ENCODE measurements around the gene FLVCR2.

Gene FLVCR2

DNA sequence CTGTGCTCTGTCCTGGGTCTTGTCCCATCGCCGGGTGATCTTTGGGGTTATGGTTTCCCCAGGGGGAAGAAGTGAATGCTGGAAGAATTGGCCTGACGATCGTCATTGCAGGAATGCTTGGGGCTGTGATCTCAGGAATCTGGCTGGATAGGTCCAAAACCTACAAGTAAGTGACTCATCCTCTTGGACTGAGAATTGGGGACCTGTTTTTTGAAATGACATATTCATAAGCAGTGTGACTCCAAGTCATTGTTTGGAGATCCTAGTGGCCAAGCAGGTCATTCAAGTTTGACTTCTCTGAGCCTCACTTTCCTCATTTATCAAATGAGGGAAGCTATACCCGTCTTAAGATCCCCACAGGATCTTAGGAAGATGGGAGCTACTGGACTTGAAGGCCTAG lies 56.4 kb downstream of the FLVCR2 start:
- DNase-seq, result no peak

GRCh38 chr14:75636100-75636692 lies 57.8 kb downstream of the FLVCR2 start:
- no peak for DNase-seq

- DNase-seq, result no peak
Observed at GRCh38 chr14:75640876-75641275, 62.5 kb downstream of the FLVCR2 start.

DNA sequence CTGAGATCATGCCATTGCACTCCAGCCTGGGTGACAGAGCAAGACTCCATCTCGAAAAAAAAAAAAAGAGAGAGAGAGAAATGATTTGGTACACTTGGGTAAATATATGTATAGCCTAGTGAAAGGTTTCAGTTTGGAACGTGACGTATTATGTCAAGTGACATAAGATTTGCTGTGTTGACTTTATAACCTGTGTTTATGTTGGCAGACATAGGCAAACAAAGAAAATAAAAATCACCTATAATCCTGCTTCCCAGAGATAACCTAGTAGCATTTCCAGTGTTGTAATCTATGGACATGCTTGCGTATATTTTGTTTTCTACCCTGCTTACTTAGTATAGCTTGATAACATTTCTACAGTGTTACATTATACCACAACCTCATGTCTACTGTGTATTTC lies 65.6 kb downstream of the FLVCR2 start:
- DNase-seq, result no peak

- no peak for DNase-seq
Observed at GRCh38 chr14:75645056-75645455, 66.6 kb downstream of the FLVCR2 start.

DNA sequence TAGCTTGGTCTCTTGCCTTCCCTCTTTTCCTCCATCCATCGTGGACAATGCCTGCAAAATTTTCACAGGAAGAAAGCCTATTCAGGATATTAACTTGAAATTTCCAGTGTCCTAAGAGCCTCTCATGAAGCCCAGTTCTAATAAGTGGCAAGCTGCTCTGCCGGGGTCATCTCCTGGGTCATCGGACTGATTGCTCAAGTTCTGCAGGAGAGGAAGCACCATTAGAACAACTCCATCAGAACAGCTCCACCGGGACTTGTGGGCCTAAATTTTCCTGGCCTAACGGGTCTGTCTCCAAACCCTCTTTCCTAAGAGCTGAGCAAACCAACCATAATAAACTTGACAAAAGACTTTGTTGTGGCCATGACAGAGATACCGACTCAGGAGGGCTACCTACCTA lies 68.3 kb downstream of the FLVCR2 start:
- DNase-seq, result no peak

- DNase-seq, result no peak
Observed at GRCh38 chr14:75647640-75648039, 69.2 kb downstream of the FLVCR2 start.

DNA sequence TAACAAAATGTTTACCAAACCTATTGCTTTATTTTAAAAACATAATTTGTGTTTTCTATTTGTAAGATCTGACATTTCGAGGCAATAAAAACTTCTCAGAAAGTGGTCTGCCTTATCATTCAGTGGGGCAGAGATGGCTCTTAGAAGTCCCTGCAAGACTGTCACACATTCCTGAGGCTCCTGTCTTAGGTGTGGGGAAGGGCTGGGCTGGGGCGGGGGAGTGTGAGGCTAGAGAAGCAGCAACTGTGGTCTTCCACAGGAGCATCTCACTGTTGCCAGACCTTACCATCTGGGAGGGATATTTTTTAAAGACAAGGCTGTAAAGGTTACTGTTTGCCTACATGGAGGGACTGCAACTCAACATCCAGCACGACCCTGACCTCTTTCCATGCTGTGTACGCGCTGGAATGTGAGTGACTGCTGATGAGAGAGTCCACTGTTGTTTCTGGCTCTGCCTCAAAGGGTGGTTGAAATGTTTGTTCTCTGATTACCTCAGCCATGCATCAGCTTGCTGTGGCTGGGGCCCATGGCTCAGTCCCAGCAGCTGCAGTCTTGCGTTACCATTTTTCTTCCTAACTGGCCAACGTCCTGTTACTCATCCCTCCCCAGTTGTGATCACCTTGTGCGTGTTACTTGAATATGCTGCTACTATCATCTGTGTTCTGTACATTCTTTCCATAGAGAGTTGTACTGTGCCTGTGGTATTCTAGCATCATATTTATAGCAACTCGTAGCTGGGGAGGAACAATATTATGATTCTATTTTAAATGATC lies 69.8 kb downstream of the FLVCR2 start:
- no peak for DNase-seq

DNA sequence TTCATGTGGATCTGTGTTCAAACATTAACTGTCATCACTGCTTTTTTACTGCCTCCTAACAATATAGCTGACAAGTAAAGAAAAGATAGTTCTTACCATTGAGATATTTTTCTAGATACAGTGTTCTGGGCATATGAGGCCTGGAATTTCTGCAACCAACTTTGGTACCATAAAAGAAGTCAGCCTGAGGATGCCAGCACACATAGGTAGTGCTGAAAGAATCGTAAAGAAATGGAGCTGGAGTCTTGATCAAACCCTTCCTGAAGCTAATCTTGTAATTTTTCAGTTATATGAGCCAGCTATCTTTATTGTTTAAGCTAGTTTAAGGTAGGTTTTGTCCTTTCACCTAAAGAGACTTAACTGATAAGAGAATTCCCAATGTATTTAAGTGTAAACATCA lies 70.9 kb downstream of the FLVCR2 start:
- no peak for DNase-seq

GRCh38 chr14:75649773-75650172 lies 71.4 kb downstream of the FLVCR2 start:
- DNase-seq, result no peak

GRCh38 chr14:75650253-75651058 lies 72.0 kb downstream of the FLVCR2 start:
- no peak for DNase-seq

DNA sequence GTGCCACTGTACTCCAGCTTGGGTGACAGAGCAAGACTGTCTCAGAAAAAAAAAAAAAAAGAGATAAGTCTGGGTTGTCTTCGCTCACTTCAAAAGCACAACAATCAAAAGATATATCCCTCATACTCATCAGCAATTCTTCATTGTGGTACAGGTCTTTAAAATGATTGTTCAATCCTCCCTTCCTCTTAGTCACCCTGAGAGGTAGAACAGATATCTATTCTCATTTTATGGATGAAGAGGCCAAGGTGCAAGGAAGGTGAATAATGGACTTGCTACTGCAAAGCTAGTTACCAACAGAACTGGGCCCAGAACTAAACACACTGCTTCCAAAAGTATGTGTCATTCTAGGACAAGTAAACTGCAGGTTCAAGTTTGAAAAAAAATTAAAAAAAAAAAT lies 75.1 kb downstream of the FLVCR2 start:
- DNase-seq, result no peak

GRCh38 chr14:75654127-75654732 lies 75.8 kb downstream of the FLVCR2 start:
- DNase-seq, result peak; percentile 25

DNA sequence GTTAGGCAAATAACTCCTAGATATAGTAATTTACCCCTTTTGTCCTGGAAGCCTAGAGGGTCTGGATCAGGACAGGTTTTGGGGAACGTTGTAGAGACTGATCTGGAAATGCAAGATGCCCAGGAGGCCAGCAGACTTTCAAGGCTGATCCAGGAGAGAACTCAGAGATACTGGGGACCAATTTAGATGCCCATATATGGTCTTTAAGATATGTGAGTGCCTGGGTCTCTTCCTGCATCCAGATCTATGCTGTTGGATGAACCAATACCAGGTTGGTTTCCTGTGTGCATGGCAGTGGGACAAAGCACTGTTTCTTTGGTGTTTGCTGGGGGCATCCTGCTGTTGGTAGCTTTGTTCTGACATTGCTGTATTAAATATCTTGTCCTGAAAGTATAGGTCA lies 76.8 kb downstream of the FLVCR2 start:
- no peak for DNase-seq

DNA sequence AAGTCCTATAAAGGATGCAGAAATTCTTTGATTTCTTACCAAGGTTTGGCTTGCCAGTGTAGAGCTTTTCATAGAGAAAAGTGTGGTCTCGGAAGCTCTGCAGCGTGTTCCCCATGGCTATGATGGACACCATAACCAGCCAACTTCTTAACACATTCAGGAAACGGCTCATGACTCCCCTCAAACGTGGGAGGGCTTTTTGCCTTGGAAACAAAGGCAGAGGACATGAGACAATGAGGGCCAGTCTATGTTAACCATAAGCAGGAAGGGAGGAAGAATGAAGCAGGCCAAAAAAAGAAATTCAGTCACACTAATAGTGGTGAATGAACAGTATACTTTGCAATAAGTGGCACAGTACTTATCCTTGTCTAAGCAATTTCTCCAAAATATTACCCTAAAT lies 78.9 kb downstream of the FLVCR2 start:
- no peak for DNase-seq

DNA sequence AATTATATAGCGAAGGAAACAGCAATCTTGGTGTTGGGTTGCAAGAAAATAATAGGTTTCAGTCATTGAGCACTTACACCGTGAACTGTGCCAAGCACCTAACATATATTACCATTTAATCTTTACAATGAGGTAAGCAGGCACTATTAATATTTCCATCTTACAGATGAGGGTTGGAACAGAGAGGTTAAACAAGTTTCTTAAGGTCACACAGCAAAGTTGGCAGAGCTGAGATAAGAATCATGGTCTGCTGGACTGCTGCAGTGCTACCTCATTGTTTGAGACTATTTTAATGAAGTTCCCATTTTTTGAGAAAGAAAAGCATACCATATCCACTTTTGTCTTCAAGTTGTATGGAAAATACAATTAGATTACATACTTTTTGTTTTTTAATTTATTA lies 80.5 kb downstream of the FLVCR2 start:
- no peak for DNase-seq

GRCh38 chr14:75660238-75660629 lies 81.8 kb downstream of the FLVCR2 start:
- DNase-seq, result no peak

DNA sequence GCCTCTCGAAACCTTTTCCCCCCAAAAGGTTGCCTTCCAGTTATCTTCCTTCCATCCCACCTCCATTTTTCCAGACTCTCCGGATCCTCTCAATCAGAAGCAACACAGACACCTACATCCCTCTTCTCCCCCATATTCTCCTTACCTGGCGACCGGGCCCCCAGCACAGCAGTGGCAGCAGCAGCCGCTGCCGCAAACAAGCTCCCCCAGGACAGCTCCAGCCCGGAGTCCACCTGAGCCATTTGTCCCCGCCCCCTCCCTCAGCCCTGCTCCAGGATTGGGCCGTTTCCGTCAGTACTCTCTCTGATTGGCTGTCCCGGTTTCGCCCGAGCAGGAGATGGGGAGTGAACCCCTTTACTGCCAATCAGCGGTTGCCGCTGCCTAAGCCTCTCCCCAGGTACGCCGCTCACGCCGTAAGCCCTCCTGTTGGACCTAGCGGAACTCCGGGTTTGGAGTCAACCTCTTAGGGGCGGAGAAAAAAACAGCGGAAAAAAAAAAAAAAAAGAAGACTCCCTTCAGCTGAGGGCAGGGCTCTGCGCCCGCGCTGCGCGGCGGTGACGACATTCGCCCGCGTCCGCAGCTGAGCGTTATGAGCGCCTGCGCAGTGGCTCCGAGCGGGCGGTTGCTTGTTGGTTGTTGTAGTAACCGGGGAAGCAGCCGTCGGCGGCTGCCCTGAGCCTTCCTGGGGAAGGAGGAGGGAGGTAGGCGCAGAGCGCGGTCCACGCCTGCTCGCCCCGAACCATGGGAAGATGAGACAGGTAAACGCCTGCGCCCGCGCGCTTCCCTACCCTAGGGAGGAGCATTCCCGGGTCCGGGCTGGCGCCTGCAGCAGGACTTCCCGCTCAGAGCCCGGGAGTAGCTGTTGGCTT lies 82.4 kb downstream of the FLVCR2 start, which contains the start of the genes ERG28 and TTLL5:
Gene ERG28 (minus strand): TSS at position 247 of the 869 bp plus-strand sequence. CDS start 3,374 bp downstream, outside the sequence.
Gene TTLL5 (plus strand): TSS at position 617 of the 869 bp plus-strand sequence. CDS start 1,904 bp downstream, outside the sequence.
- peak; percentile 99 for DNase-seq

- DNase-seq, result no peak
Observed at GRCh38 chr14:75661499-75661814, 83.0 kb downstream of the FLVCR2 start.

GRCh38 chr14:75662966-75663365 lies 84.5 kb downstream of the FLVCR2 start:
- DNase-seq, result no peak

DNA sequence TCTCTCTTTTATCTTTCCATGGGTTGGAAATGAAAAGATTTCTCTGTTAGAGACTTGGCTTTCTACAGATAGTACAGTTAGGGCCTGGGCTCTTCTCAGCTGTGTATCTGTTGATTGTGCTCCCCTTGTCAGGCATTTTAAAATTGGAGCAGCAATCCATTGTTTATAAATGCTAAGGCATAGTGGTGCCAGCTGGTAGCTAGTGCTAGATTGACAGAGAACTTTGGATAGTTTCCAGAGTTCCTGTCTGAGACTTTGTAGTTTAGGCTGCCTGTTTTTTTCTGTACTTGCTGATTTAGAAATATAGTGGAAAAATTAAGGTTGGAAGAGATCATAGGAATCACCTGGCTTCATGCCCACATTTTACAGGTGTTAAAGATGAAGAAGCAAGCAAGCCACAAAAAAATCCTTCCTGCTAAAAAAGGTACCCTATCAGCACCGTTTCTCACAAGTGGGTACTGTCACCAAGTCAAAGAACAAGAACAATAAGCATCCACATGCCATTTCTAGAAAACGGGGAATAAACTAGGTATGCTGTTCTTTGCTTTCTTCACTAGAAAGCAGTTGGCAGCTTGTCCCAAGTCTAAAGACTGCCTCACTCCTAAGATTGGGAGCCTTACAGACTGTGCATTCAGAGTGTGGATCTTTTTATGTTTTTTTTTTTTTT lies 88.8 kb downstream of the FLVCR2 start:
- DNase-seq, result no peak
